ENCODE measurements around the gene AUTS2.

AUTS2 gene

DNA sequence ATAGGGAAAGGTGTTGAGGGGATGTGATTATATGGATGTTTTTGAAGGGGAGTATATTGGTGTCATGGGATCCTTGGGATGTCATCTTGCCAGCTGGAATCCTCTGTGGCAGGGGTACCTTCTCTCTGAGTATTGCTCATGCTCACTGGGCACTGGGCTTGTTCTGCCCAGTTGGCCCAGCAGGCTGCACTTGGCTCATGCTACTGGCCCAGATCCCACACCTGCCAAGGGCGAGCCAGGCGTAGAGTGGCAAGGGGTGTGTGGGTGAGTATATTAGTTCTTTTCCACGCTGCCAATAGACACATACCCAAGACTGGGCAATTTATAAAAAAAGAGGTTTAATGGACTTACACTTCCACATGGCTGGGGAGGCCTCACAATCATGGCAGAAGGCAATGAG lies 311.9 kb downstream of the AUTS2 start:
- H3K4me3 ChIP-seq (ENCODE audit: low read length): no peak overlapping the region
- H3K27me3 ChIP-seq (ENCODE audit: insufficient read depth, low read length): no peaks in the 10 kb centered on the region
- peaks cover 7% of the 10 kb centered on the region for H3K4me1 ChIP-seq (ENCODE audit: insufficient read depth, low read length)
- no peak overlapping the region for H2AFZ ChIP-seq (ENCODE audit: low read depth, low read length)
- peaks cover 10% of the 10 kb centered on the region for H3K9me3 ChIP-seq (ENCODE audit: low read length)
- no peaks in the 10 kb centered on the region for H3K36me3 ChIP-seq (ENCODE audit: insufficient read depth, low read length)

DNA sequence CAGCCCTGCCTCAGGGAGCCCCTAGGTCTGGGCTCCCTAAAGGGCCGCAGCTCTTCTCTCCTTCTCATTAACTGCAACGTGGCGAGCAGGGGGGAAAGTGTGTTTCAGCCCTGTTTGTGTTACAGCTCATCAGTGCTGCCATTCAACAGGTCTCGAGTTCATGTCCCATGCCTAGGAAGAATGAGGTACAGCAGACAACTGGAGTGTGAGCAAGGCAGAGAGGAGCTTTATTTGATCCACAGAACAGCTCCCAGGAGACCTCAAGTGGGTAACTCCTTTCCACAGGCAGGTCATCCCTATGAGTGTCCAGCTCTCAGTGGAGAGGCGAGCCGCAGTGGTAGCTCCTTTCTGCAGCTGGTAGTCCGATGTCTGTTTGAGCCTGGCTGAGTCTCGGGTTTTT lies 313.1 kb downstream of the AUTS2 start:
- Histone ChIP-seq H3K36me3 (ENCODE audit: insufficient read depth, low read length) (no peaks in the 10 kb centered on the region), H3K4me3 (ENCODE audit: low read length) (no peak overlapping the region)

DNA sequence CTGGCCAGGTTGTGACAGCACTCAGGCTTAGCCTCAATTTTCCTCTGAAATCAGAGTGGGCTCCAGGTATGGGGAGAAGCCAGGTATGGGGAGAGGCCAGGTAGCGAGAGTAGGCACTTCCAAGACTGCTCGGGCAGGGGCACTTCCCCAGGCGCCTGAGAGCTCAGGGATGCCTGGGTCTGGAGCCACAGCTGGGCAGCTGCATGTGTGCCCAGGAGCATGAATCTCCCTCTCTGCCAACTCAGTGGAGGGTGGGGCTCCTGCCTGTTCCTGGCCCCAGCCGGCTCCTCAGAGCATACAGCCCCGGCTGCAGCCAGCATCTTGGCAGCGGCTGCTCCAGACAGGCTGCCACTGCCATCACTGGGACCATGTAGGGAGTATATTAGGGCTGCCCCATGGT lies 313.9 kb downstream of the AUTS2 start:
- H3K4me1 ChIP-seq (ENCODE audit: insufficient read depth, low read length): peaks cover 5% of the 10 kb centered on the region
- H2AFZ ChIP-seq (ENCODE audit: low read depth, low read length): no peak overlapping the region
- peaks cover 10% of the 10 kb centered on the region for H3K9me3 ChIP-seq (ENCODE audit: low read length)
- no peak overlapping the region for H3K4me3 ChIP-seq (ENCODE audit: low read length)
- no peaks in the 10 kb centered on the region for H3K36me3 ChIP-seq (ENCODE audit: insufficient read depth, low read length)
- H3K27me3 ChIP-seq (ENCODE audit: insufficient read depth, low read length): no peaks in the 10 kb centered on the region

More for the DNA sequence above, 313.1 kb downstream of the AUTS2 start:
- H2AFZ ChIP-seq (ENCODE audit: low read depth, low read length): no peak overlapping the region
- H3K27me3 ChIP-seq (ENCODE audit: insufficient read depth, low read length): no peaks in the 10 kb centered on the region
- peaks cover 5% of the 10 kb centered on the region for H3K4me1 ChIP-seq (ENCODE audit: insufficient read depth, low read length)
- peaks cover 10% of the 10 kb centered on the region for H3K9me3 ChIP-seq (ENCODE audit: low read length)

- peaks cover 10% of the 10 kb centered on the region for H3K9me3 ChIP-seq (ENCODE audit: low read length)
- no peaks in the 10 kb centered on the region for H3K27me3 ChIP-seq (ENCODE audit: insufficient read depth, low read length)
- H3K36me3 ChIP-seq (ENCODE audit: insufficient read depth, low read length): no peaks in the 10 kb centered on the region
- H3K4me3 ChIP-seq (ENCODE audit: low read length): no peak overlapping the region
- peaks cover 5% of the 10 kb centered on the region for H3K4me1 ChIP-seq (ENCODE audit: insufficient read depth, low read length)
- H2AFZ ChIP-seq (ENCODE audit: low read depth, low read length): no peak overlapping the region
Observed at GRCh38 chr7:69912846-69913245, 314.6 kb downstream of the AUTS2 start.

- Histone ChIP-seq H3K4me1 (ENCODE audit: insufficient read depth, low read length) (peaks cover 6% of the 10 kb centered on the region), H2AFZ (ENCODE audit: low read depth, low read length) (no peak overlapping the region), H3K9me3 (ENCODE audit: low read length) (no peaks in the 10 kb centered on the region), H3K4me3 (ENCODE audit: low read length) (no peak overlapping the region), H3K36me3 (ENCODE audit: insufficient read depth, low read length) (no peaks in the 10 kb centered on the region), H3K27me3 (ENCODE audit: insufficient read depth, low read length) (no peaks in the 10 kb centered on the region)
Observed at GRCh38 chr7:69919426-69920111, 321.3 kb downstream of the AUTS2 start.

DNA sequence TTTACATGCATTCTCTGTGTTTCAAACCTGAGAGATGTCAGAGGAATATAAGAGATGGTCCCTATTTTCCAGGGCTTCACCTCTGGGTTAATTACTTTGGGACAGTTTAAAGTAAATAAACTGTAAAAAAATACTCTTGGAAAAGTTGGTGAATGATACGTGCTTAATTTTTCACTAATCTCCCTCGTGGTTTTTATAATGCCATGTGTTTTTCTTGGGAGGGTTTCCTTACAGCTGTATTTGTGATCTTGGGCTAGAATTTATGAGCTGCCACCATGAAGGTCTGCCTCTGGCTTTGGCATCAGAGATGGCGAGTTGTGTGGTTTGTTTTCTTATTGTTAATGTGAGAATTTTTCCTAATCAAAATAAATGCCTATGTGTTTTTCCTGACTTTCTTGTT lies 322.5 kb downstream of the AUTS2 start:
- Histone ChIP-seq H3K9me3 (ENCODE audit: low read length) (no peaks in the 10 kb centered on the region), H3K4me3 (ENCODE audit: low read length) (no peak overlapping the region), H3K27me3 (ENCODE audit: insufficient read depth, low read length) (no peaks in the 10 kb centered on the region), H3K36me3 (ENCODE audit: insufficient read depth, low read length) (no peaks in the 10 kb centered on the region), H3K4me1 (ENCODE audit: insufficient read depth, low read length) (peaks cover 5% of the 10 kb centered on the region), H2AFZ (ENCODE audit: low read depth, low read length) (no peak overlapping the region)

- Histone ChIP-seq H3K4me1 (ENCODE audit: insufficient read depth, low read length) (peaks cover 5% of the 10 kb centered on the region), H2AFZ (ENCODE audit: low read depth, low read length) (no peak overlapping the region), H3K36me3 (ENCODE audit: insufficient read depth, low read length) (no peaks in the 10 kb centered on the region), H3K27me3 (ENCODE audit: insufficient read depth, low read length) (no peaks in the 10 kb centered on the region), H3K4me3 (ENCODE audit: low read length) (no peak overlapping the region), H3K9me3 (ENCODE audit: low read length) (no peaks in the 10 kb centered on the region)
Observed at GRCh38 chr7:69922026-69922803, 323.9 kb downstream of the AUTS2 start.

- H3K4me1 ChIP-seq (ENCODE audit: insufficient read depth, low read length): peaks cover 15% of the 10 kb centered on the region
- no peaks in the 10 kb centered on the region for H3K9me3 ChIP-seq (ENCODE audit: low read length)
- H3K36me3 ChIP-seq (ENCODE audit: insufficient read depth, low read length): peaks cover 5% of the 10 kb centered on the region
- H3K27me3 ChIP-seq (ENCODE audit: insufficient read depth, low read length): no peaks in the 10 kb centered on the region
- H3K4me3 ChIP-seq (ENCODE audit: low read length): no peak overlapping the region
- H2AFZ ChIP-seq (ENCODE audit: low read depth, low read length): no peak overlapping the region
Observed at GRCh38 chr7:69927461-69927860, 329.2 kb downstream of the AUTS2 start.

- Histone ChIP-seq H3K27me3 (ENCODE audit: insufficient read depth, low read length) (no peaks in the 10 kb centered on the region), H2AFZ (ENCODE audit: low read depth, low read length) (no peak overlapping the region), H3K4me1 (ENCODE audit: insufficient read depth, low read length) (peaks cover 12% of the 10 kb centered on the region), H3K9me3 (ENCODE audit: low read length) (no peaks in the 10 kb centered on the region), H3K4me3 (ENCODE audit: low read length) (no peak overlapping the region), H3K36me3 (ENCODE audit: insufficient read depth, low read length) (peaks cover 5% of the 10 kb centered on the region)
Observed at GRCh38 chr7:69928621-69929020, 330.3 kb downstream of the AUTS2 start.

DNA sequence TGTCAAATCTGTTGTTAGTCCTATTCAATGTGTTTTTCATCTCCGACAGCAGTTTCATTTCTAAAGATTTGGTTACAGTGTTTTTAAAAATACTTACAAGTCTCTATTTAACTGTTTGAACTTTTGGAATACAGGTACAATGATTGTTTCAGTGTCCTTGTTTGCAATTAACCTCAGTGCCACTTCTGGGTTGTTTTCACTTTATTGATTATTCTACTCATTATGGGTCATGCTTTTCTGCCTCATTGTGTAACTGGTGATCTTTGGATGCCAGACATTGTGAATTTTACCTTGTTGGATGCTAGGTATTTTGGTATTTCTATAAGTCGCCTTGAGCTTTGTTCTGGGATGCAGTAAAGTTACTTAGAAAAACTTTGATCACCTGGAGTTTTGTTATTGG lies 331.3 kb downstream of the AUTS2 start:
- no peaks in the 10 kb centered on the region for H3K27me3 ChIP-seq (ENCODE audit: insufficient read depth, low read length)
- peaks cover 19% of the 10 kb centered on the region for H3K4me1 ChIP-seq (ENCODE audit: insufficient read depth, low read length)
- H3K36me3 ChIP-seq (ENCODE audit: insufficient read depth, low read length): peaks cover 5% of the 10 kb centered on the region
- no peaks in the 10 kb centered on the region for H3K9me3 ChIP-seq (ENCODE audit: low read length)
- no peak overlapping the region for H3K4me3 ChIP-seq (ENCODE audit: low read length)
- H2AFZ ChIP-seq (ENCODE audit: low read depth, low read length): no peak overlapping the region

DNA sequence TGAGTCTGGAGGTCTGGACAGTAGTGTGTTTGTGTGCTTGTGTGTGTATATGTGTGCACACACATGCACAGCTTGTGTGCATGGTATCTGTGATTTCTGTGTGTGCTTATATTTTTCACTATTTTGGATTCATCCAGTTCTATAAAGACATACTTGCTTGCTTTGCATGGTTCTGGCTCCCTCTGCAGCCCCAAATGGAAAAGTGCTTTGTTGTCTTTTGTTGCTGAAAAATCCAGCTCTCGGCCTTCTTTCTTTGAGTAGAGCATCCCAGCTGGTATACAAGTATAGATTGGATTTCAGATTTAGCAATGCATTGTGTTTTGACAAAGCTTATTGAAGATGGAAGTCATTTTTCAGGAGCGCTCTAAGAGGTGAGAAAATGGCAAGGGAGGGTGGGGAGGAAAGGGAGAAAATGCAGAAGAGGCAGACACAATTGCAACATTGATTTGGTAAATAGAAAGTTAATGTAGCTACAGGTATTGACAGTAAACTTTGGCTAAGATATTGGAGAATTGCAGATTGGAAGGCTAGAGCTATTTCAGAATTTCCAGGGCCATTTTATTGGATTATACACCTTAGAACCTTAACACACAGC lies 333.9 kb downstream of the AUTS2 start:
- peaks cover 5% of the 10 kb centered on the region for H3K36me3 ChIP-seq (ENCODE audit: insufficient read depth, low read length)
- peaks cover 21% of the 10 kb centered on the region for H3K4me1 ChIP-seq (ENCODE audit: insufficient read depth, low read length)
- no peaks in the 10 kb centered on the region for H3K9me3 ChIP-seq (ENCODE audit: low read length)
- no peak overlapping the region for H2AFZ ChIP-seq (ENCODE audit: low read depth, low read length)
- H3K27me3 ChIP-seq (ENCODE audit: insufficient read depth, low read length): no peaks in the 10 kb centered on the region
- H3K4me3 ChIP-seq (ENCODE audit: low read length): no peak overlapping the region

GRCh38 chr7:69934144-69934903 lies 336.0 kb downstream of the AUTS2 start:
- H3K36me3 ChIP-seq (ENCODE audit: insufficient read depth, low read length): no peaks in the 10 kb centered on the region
- H3K9me3 ChIP-seq (ENCODE audit: low read length): no peaks in the 10 kb centered on the region
- no peak overlapping the region for H2AFZ ChIP-seq (ENCODE audit: low read depth, low read length)
- no peak overlapping the region for H3K4me3 ChIP-seq (ENCODE audit: low read length)
- H3K27me3 ChIP-seq (ENCODE audit: insufficient read depth, low read length): no peaks in the 10 kb centered on the region
- H3K4me1 ChIP-seq (ENCODE audit: insufficient read depth, low read length): peaks cover 21% of the 10 kb centered on the region

DNA sequence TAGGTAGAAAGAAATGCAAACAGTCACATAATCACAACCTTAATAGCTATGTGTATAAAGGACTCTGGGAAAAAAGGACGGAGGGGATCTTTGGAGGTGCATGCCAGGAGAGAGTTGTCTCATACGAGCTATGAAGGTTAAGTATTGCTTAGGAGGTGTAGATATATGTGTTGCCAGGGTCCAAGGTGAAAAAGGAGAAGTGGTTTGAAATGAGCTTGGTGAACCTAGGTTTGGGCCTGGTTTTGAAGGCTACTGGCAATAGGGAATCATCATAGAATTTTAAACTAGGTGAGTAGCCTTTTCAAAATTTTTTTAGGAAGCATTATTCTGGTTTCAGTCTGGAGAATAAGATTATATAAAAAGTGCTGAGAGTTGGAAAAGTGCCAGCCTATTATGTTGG lies 336.8 kb downstream of the AUTS2 start:
- Histone ChIP-seq H3K4me1 (ENCODE audit: insufficient read depth, low read length) (peaks cover 21% of the 10 kb centered on the region), H3K27me3 (ENCODE audit: insufficient read depth, low read length) (no peaks in the 10 kb centered on the region), H3K4me3 (ENCODE audit: low read length) (no peak overlapping the region), H3K9me3 (ENCODE audit: low read length) (no peaks in the 10 kb centered on the region), H2AFZ (ENCODE audit: low read depth, low read length) (no peak overlapping the region), H3K36me3 (ENCODE audit: insufficient read depth, low read length) (no peaks in the 10 kb centered on the region)

Data from neuron (in vitro differentiated cells).